DMS53 treated with DMSO at 0.1 percent for 48 hours (cell line): ENCODE results near the gene RHOV.
A peak's percentile ranks its signal among the peaks of the same experiment; 100 is the strongest.

Experiments used
- DNase-seq: peaks from one replicate; lab custom pipeline; 2025; ENCODE audit not compliant: unreplicated experiment; lab: John Stamatoyannopoulos, UW

The RHOV gene

DNA sequence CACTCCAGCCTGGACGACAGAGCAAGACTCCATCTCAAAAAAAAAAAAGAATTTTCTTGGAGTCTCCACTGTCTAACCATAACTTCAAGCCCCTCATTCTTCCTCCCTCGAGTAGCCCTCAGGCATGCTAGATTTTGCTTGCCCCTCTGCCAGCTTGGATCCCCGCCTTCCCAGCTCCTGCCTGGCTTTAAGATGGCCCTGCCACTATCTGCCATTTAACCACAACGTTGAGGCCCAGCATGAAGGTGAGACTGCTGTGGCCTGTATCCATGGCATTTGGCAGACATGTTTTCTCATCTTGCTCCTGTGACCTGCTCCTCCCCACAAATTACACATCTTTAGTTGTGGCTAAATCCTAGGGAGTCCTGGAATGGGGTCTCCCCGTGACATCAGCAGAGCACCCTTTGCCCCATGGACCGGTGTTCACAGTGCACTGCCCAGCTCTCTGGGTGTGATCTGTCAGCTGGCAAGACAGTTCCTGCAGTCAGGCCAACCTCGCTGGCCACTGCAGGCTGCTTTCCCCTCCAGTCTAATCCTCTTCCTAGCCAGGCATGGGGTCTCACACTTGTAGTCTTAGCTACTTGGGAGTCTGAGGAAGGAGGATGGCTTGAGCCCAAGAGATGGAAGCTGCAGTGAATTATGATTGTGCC lies 30.6 kb upstream of the RHOV start:
- DNase-seq, result no peak

DNA sequence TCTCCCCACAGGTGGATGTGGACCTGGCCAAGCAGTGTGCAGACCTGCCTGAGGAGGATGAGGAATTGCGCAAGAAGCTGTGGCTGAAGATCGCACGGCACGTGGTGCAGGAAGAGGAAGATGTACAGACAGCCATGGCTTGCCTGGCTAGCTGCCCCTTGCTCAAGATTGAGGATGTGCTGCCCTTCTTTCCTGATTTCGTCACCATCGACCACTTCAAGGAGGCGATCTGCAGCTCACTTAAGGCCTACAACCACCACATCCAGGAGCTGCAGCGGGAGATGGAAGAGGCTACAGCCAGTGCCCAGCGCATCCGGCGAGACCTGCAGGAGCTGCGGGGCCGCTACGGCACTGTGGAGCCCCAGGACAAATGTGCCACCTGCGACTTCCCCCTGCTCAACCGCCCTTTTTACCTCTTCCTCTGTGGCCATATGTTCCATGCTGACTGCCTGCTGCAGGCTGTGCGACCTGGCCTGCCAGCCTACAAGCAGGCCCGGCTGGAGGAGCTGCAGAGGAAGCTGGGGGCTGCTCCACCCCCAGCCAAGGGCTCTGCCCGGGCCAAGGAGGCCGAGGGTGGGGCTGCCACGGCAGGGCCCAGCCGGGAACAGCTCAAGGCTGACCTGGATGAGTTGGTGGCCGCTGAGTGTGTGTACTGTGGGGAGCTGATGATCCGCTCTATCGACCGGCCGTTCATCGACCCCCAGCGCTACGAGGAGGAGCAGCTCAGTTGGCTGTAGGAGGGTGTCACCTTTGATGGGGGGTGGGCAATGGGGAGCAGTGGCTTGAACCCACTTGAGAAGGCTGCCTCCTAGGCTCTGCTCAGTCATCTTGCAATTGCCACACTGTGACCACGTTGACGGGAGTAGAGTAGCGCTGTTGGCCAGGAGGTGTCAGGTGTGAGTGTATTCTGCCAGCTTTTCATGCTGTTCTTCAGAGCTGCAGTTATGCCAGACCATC lies 28.8 kb upstream of the RHOV start:
- DNase-seq, result no peak

DNA sequence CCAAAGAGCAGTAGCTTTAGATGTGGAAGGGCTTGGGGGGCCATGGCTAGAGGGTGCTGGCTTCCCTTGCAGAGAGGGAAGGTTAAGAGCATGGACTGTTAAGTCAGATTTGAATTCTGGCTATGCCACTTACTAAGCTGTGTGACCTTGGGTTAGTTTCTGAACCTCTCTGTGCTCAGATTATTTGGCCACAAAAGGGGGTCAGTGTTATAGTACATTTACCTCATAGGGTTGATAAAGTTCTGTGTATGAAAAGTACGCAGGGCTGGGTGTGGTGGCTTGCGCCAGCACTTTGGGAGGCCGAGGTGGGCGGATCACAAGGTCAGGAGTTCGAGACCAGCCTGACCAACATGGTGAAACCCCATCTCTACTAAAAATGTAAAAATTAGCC lies 27.0 kb upstream of the RHOV start:
- no peak for DNase-seq

DNA sequence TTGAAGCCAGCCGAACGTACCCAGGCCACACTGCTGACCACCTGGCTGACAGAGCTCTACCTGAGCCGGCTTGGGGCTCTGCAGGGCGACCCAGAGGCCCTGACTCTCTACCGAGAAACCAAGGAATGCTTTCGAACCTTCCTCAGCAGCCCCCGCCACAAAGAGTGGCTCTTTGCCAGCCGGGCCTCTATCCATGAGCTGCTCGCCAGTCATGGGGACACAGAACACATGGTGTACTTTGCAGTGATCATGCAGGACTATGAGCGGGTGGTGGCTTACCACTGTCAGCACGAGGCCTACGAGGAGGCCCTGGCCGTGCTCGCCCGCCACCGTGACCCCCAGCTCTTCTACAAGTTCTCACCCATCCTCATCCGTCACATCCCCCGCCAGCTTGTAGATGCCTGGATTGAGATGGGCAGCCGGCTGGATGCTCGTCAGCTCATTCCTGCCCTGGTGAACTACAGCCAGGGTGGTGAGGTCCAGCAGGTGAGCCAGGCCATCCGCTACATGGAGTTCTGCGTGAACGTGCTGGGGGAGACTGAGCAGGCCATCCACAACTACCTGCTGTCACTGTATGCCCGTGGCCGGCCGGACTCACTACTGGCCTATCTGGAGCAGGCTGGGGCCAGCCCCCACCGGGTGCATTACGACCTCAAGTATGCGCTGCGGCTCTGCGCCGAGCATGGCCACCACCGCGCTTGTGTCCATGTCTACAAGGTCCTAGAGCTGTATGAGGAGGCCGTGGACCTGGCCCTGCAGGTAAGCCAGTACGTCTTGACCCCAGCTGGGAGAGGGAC lies 26.4 kb upstream of the RHOV start:
- no peak for DNase-seq

DNA sequence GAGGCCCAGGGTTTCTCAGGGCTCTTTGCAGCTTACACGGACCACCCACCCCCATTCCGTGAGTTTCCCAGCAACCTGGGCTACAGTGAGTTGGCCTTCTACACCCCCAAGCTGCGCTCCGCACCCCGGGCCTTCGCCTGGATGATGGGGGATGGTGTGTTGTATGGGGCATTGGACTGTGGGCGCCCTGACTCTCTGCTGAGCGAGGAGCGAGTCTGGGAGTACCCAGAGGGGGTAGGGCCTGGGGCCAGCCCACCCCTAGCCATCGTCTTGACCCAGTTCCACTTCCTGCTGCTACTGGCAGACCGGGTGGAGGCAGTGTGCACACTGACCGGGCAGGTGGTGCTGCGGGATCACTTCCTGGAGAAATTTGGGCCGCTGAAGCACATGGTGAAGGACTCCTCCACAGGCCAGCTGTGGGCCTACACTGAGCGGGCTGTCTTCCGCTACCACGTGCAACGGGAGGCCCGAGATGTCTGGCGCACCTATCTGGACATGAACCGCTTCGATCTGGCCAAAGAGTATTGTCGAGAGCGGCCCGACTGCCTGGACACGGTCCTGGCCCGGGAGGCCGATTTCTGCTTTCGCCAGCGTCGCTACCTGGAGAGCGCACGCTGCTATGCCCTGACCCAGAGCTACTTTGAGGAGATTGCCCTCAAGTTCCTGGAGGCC lies 25.6 kb upstream of the RHOV start:
- no peak for DNase-seq

DNA sequence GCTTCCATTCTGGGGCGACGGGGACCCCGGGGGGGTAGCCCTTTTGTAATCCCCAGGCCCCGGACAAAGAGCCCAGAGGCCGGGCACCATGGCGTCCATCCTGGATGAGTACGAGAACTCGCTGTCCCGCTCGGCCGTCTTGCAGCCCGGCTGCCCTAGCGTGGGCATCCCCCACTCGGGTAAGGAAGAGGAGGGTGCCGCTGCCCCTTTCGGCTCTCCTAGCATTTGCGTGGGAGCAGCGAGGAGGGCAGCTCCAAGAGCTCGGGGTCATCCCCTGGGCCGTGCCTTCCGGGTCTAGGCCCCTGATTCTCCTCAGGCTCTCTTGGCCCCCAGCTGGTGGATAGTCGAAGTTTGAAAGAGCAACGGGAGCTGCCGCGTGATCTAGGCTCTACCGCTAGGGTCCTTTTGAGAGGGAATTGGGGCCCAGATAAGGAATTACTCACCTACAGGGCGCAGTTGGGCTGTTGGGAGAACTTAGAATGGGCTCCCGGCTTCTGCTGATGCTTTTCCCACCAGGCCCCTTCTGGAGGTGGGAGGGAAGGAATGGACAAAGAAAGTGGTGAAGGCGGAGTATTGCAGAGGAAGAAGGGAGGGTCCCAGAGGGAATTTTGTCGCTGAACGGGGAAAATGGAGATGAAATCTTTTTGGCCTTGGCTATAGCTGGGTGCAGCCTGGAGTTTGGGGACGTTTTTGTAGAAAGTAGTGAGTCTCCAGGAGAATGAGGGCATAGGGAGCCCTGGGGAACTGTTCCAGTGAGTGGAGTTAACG lies 20.8 kb upstream of the RHOV start:
- DNase-seq, result no peak

DNA sequence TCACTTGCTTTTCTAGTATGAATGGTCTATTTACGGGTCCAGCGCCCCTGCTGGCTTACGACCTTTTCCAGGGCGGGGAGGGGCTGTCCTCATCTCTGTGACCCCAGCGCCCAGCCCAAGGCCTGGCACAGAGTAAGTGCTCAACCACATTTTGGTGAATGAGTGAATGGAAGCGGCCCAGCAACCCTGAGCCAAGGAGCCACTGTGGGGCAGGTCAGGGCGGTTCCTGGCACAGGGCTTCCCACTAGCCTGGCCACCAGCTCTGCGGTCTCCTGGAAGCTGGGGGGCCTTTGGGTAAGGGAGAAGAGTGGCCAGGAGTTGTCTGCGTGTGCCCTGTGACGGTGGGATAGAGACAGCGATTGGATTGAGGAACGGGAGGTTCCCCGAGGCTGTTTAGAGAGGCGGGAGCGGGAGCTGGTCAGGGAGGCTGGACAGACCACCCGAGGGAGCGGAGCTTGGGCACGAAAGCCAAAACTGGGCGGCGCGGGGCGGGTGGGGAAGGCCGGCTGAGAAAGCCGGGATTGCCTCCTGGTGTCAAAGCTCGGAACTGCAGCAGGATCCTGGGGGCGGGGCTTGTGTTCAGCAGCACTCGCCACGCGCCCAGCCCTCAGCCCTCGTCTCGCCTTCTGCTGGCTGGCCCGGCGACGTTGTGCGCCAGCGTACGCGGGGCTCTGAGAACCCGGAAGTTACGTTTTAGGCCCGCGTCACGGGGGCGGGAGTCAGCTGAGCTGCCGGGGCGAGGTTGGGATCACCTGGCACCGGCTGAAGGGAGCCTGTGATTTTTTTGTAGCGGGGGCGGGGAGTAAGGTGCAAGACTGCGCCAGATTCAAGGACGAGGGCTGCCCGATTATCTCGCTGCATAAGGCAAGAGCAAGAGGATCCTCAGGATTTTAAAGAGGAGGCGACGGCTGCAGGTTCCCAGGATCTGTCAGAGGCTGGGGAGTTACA lies 20.0 kb upstream of the RHOV start, which contains the start of gene VPS18:
Gene VPS18, plus strand, starts transcription at position 718 of the 948 bp plus-strand sequence. CDS start 319 bp downstream, outside the sequence.
- DNase-seq, result peak; percentile 86

DNA sequence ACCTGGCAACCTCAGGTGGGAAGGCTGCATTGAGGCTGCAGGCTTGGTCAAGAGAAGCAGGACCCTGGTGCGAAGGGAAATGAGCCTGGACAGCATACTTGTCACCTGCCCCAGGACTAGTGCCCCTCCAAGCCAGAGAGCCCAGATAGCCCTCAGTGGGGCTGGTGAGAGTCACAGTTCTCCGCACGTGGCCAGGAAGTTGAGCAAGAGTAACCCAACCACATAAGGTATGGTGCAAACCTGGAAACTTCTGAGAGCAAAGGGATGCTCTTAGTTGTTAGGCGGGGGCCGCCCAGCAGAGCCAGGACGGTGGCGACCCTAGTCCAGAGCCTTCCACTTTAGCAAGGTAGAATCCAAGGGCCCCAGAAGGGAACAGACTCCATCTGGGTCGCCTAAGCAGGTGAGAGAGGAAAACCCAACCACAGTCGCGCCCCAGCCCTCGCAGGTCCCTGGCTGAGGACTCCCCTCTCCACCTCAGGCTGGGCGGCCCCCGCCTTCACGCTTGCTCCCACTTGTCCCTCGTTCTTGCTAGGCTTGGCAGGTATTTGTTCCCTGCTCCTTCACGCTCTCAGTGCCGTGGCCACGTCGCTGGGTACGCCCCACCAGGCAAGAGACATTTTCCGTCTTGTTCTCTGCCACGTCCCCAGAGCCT lies 19.1 kb upstream of the RHOV start:
- no peak for DNase-seq

DNA sequence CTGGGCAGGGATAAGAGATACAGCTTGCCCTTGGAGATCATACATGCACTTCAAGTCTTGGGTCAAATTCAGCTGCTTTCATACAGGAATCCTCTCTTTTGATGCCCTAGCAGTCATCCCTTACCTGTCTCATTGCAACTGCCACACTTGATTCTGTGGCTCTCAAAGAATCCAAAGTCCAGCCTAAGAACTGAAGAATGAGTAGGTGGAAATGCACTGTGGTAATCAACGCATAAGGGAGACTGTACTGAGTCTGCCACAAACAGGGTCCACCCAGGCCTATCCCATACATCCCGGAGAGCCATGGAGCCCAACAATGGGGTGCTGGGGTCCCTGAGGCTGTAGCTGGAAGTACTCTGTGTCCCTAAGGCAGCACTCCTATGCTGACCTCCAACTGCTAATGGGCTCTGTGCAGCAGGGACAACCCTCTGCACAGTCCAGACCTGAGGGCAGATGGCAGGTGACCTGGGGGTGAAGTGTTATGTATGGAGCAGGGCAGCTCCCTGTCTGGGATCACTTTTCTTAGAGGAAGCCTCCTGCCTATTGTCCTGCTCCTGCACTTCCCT lies 18.5 kb upstream of the RHOV start:
- DNase-seq, result no peak

DNA sequence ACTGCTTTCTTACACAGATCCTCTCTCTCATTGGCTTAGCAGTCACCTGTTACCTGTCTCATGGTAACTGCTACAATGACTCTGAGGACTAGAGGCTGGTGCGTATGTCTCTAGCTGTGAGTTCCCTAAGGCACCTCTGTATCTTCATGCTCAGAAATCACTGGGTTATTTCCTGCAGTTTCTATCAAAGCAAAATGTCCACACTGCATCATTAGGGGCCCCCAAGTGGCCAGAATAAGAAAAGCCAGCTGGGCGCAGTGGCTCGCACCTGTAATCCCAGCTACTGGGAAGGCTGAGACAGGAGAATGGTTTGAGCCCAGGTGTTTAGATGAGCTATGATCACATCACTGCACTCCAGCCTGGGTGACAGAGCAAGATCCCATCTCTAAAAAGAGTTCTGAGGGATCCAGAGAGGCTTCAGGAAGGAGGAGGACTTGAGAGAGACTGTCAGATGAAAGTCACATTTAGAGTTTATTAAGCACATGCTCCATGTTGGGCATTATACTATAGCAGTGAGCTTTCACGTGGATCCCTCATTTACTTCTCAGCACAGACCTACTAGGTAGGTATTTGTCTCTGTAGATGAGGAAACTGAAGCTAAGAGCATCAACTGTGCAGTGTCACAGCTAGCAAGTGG lies 17.9 kb upstream of the RHOV start:
- peak; percentile 62 for DNase-seq

DNA sequence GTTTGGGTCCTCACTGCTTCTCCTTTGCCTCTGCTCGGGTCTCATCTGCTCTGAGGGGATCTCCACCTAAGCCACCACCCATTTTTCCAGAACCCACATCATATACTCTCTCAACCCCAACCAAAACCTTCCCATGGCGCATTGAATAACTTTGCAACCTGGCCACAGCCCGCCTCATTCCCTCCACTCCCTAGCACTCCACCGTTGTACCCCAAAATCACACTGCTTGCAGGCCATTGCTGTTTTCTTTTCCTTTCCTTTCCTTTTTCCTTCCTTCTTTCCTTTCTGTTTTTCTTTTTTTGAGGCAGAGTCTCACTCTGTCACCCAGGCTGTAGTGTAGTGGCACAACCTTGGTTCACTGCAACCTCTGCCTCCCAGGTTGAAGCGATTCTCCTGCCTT lies 17.1 kb upstream of the RHOV start:
- no peak for DNase-seq

DNA sequence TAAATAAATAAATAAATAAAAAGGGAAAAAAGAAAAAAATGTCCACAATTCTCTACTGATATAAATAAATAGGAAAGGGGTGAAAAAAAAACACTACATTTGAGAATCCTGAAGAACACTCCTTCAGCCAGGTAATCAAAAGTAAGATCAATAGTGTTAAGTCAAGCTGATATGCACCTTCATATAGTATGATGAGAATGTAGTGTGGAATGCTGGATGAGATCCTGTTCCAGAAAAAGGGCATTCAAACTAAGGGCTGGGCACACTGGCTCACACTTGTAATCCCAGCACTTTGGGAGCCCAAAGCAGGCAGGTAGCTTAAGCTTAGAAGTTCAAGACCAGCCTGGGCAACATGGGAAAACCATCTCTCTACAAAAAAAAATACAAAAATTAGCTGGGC lies 15.1 kb upstream of the RHOV start:
- no peak for DNase-seq

DNA sequence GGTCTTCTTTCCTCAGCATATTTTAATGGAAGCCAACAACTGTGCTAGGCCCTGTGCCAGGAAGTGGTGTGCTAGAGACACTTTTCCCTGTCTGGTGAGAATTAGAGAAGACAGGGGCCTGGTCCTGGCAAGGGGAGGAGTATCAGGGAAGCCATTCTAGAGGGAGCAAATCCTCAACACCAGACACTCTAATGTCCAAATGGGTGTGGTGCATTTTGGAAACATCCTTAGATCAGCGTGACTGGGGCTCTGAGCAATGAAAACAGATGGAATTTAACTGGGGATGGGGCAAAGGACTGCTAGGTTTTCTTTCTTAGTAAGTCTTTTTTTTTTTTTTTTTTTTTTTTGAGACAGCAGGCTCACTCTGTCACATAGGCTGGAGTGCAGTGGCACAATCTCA lies 12.6 kb upstream of the RHOV start:
- DNase-seq, result no peak

DNA sequence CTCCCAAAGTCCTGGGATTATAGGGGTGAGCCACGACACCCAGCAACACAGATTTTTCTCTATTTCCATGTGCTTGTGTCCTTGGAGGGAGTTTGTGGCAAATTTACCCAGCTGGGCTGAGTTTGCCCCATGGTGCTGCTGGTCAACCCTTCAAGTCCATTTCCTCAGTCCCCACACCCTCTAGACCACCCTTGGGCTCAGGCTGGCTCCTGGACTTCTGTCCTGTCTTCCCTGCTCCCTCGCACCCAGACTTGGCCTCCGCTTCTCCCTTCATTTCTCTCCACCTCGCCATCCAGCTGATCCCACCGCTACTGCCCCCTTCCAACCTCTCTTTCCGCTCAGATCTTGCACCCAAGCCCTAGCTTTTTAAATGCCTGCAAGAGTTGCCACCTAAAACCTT lies 7.3 kb upstream of the RHOV start:
- no peak for DNase-seq

DNA sequence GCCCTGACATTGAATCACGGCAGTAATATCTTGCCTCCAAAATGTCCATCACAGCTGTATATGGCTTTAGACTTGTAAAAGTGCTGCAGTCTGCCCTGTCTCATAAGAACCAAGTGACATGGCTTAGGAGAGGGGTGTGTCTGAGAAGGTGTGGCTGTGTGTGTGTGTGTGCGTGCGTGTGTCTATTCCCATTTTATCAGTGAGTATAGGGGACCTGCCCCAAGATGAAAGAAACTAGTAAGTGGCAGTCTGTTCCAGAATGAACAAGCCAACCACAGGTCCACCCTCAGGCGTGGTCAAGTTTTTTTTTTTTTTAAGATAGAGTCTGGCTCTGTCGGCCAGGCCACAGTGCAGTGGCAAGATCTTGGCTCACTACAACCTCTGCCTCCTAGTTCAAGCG lies 5.6 kb upstream of the RHOV start:
- no peak for DNase-seq

DNA sequence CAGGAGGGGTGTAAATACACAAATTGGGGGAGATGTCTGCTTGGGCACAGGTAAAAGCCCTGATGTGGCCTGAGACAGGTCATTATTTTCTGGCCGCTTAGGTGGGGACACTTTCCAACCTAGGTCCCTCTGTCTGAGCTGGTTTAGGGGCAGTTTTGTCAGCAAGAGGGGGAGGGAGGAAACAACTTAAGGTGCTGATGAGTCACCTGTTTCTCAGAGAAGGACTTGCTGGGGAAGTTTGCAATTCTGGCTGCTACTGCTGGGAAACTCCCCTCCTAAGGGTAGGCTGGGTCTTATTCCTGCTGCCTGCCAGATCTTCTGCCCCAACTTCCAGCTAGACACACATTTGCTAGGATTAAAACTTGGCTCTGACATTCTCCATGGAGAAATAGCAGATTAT lies 4.8 kb upstream of the RHOV start:
- DNase-seq, result no peak

DNA sequence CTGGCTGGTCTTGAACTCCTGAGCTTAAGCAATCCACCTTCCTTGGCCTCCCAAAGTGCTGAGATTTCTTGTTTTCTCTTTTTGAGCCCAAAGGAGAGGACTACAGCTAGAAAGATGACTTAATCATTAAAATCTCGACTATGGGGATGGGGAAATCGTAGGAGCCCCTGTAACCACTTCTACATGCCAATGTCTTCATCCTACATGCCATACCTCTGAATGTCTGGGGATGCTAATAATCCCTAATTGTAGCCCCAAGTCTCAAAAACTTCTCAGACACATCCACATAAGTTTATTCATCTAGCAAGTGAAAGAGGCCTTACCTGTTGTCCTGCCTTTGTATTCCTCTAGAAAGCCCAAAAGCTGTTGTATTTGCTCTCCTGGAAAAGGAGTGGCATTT lies 3.7 kb upstream of the RHOV start:
- no peak for DNase-seq
